LNCaP clone FGC (cell line): Measurements from ENCODE around the gene TRAF3IP3.

ENCODE experiments used
- DNase-seq: peaks from one replicate; pipeline ENCODE4 v3.0.0-alpha.2; 2011; ENCODE audit warnings: low read depth
- H3K4me3 ChIP-seq: 2 replicates; pipeline ENCODE4 v1.5.1; 2011; ENCODE audit warnings: mild to moderate bottlenecking, low read depth, low read length, control low read depth
- TF ChIP-seq, protein P1 (sequence below): IDR thresholded peaks from 2 replicates; pipeline ENCODE4 v1.5.1; 2012; ENCODE audit warnings: mild to moderate bottlenecking; ENCODE audit not compliant: control insufficient read depth, insufficient read depth; ENCODE audit errors: extremely low read depth

TRAF3IP3 gene

DNA sequence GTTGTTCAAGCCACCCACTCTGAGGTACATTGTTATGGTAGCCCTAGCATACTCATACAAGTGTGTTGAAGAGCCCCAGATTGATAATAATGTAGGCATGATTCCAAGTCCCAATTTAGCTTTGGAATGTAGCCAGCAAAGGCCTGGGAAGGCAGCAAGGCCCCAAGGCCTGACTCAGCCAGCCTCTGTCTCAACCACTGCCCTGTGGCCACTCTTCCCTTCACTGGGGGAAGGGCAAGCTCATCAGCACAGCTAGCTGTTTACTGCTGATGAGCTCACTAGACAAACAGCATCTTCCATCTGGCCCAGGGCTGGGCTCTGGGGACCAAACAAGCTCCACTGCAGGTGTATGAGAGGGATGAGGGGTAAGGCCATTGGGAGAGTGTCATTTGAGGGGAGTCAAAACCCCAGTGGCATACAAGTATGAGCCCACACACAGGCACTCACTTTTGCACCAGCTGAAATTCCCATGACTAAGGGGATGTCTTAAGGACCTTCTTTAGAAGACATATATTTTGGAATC is 52.3 kb downstream of the TRAF3IP3 start:
- DNase-seq = no peak
- no peak overlapping the region for H3K4me3 ChIP-seq
- TF ChIP-seq, protein P1, sequence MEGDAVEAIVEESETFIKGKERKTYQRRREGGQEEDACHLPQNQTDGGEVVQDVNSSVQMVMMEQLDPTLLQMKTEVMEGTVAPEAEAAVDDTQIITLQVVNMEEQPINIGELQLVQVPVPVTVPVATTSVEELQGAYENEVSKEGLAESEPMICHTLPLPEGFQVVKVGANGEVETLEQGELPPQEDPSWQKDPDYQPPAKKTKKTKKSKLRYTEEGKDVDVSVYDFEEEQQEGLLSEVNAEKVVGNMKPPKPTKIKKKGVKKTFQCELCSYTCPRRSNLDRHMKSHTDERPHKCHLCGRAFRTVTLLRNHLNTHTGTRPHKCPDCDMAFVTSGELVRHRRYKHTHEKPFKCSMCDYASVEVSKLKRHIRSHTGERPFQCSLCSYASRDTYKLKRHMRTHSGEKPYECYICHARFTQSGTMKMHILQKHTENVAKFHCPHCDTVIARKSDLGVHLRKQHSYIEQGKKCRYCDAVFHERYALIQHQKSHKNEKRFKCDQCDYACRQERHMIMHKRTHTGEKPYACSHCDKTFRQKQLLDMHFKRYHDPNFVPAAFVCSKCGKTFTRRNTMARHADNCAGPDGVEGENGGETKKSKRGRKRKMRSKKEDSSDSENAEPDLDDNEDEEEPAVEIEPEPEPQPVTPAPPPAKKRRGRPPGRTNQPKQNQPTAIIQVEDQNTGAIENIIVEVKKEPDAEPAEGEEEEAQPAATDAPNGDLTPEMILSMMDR = no peak

DNA sequence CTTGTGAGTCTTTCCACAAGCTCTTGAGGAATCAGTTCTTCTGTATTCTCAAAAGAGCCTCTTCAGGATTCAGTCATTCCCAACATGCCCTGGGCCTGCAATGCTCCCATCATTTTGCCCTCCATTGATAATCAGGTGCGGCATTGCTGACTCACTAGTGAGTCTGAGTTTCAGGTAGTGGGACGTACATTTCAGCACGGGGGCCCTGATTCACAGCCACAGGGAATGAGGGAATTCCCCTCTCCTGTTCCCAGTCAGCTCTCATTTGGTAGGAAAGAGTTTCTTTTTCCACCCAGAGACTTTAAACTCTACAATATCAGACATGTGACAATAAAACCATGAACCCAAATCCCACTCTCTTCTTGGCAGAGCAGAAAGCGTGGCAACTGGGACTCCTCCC is 53.8 kb downstream of the TRAF3IP3 start:
- DNase-seq = no peak
- TF ChIP-seq, protein P1 = no peak
- H3K4me3 ChIP-seq = no peak overlapping the region

DNA sequence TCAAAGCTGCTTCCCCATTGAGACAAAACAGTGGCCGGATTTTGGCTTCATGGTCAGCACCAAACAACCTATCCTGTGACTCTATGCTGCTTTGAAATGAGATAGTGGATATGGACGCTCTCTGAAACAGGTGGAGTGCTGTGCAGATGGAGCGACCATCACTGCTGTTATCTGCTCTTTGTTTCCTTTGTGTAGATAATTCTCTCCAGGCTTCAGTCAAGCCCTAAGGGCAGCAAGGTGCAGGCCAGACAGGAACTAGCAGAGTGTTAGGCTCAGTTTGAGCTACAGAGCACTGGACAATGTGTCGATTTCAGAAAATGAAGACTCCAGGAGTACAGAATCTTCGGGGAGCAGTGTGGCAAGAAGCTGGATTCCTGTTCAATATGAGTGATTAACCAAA is 54.9 kb downstream of the TRAF3IP3 start:
- DNase-seq = no peak
- H3K4me3 ChIP-seq = no peak overlapping the region
- TF ChIP-seq, protein P1 = no peak

DNA sequence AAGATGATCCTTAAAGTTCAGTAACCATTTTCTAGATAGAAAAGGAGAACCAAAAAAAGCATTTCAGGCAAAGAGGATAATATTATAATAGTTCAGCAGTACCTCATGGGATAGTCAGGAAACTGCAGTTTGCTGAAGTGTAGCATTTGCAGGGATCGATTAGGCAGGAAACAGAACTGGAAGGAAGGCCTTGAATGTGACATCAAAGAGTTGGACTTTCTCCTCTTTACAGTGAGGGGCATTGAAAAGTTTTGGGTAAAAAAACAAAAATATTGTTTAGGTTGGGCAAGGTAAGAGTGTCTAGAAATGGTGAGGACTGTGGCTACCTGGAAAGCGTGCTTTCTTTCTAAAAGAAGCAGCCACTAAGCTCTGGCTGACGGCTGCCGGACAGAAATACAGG is 58.0 kb downstream of the TRAF3IP3 start:
- no peak overlapping the region for H3K4me3 ChIP-seq
- no peak for DNase-seq
- TF ChIP-seq, protein P1 = no peak

DNA sequence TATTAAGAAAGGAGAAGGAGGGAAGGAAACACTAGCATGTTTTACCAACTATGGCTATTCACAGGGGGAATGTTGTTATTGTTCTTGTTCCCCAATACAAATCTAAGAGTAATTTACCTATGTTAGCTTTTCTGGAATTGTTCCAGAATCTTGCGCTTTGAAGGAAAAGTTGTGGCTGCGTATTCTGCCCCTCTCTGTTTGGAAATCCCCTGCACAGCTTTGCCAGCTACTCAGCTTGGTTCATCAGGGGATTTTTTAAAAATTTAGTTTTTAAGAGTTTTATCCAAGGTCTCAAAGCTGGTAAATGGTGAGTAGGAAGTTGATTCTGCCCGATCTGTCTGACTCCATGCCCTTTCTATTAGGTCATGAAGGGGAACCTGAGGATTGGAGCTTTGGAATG is 59.6 kb downstream of the TRAF3IP3 start:
- TF ChIP-seq, protein P1 = no peak
- DNase-seq = no peak
- no peak overlapping the region for H3K4me3 ChIP-seq

DNA sequence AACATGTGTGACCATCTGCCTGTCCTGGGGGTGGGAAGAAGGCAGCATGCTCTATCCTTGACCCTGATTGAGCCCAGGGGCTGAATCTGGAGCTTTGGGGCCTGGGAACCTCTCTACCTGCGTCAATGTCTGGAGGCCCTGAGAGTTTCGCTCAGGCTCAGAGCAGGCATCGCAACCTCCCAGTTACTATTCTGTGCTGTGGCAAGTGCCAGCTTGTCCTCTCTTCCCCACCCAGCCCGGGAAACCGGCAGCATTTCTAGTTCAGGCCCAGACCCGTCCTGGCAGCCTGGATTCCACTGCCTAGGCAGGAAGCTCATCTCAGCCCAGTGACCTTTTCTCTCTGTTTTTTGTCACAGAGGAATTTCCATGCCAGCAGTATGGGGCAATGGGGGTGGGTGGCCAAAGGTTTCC is 60.1 kb downstream of the TRAF3IP3 start:
- no peak for DNase-seq
- TF ChIP-seq, protein P1 = no peak

DNA sequence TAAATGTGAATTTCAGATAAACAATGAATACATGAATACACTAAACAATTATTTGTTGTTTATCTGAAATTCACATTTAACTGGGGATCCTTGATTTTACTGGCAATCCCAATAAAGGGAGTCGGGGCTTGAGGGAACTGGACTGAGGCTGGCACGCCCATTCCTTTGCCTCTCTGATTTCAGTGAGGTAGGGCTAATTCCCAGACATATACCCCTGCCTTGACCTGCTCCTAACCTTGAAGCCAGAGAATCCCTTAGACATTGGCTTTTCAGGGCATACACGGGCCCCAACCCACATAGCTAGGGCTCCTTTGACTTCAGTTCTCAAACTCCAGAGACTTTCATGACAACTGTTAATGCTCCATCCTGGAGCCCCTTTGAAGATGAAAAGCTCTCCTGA is 61.1 kb downstream of the TRAF3IP3 start:
- H3K4me3 ChIP-seq = no peak overlapping the region
- TF ChIP-seq, protein P1 = no peak
- DNase-seq = no peak

More for the DNA sequence above, 60.1 kb downstream of the TRAF3IP3 start:
- H3K4me3 ChIP-seq = no peak overlapping the region
